Effector memory CD4-positive, alpha-beta T cell (primary cell): Measurements from ENCODE around the gene SDHAF2.
"Not testable (repeated sequence)": the region's sequence is repeated elsewhere in the genome, so short reads cannot be mapped to it uniquely, and the experiment has no call there.

Source experiments
- DNase-seq, 3 donors: peaks; one replicate each; pipeline ENCODE4 v3.0.0-alpha.2; 2020
- H3K27ac ChIP-seq: 2 replicates; pipeline ENCODE4 v1.7.0; 2013; ENCODE audit warnings: mild to moderate bottlenecking, low read length, moderate library complexity; ENCODE audit not compliant: insufficient read depth, poor library complexity, severe bottlenecking
- H3K27me3 ChIP-seq: replicated peaks from 2 replicates; pipeline ENCODE4 v1.7.0; 2013; ENCODE audit warnings: mild to moderate bottlenecking, low read length; ENCODE audit not compliant: insufficient read depth, control insufficient read depth, poor library complexity, severe bottlenecking
- H3K36me3 ChIP-seq: 2 replicates; pipeline ENCODE4 v1.7.0; 2013; ENCODE audit warnings: mild to moderate bottlenecking, low read length, moderate library complexity; ENCODE audit not compliant: control insufficient read depth, insufficient read depth
- H3K4me1 ChIP-seq: 2 replicates; pipeline ENCODE4 v1.7.0; 2013; ENCODE audit warnings: low read length, mild to moderate bottlenecking; ENCODE audit not compliant: control insufficient read depth, insufficient read depth, poor library complexity, severe bottlenecking
- H3K4me3 ChIP-seq: 2 replicates; pipeline ENCODE4 v1.7.0; 2013; ENCODE audit warnings: low read length, low read depth, mild to moderate bottlenecking; ENCODE audit not compliant: insufficient read depth, poor library complexity, severe bottlenecking
- H3K9me3 ChIP-seq: 2 replicates; pipeline ENCODE4 v1.7.0; 2013; ENCODE audit warnings: mild to moderate bottlenecking, low read length, moderate library complexity; ENCODE audit not compliant: control insufficient read depth

Gene SDHAF2

DNA sequence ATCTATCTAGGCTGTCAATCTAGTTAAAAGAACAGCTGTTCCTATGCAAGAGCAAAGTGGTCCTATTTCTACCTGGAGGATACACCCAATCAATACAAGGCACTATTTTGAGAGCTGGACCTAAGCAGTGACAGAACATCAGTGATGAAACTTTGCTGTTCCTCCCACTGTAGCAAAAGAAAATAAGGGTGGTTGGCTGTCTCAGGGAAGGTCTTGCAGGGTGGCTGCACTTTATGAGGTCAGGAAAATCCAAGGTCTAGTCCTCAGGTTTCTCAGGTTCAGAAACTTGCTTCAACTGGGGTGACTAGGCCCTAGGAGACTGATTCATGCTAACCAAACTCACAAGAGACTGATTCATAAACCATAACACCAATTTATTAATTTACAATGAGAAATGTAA lies 11.8 kb upstream of the SDHAF2 start:
- no peaks in the 10 kb centered on the region for H3K27me3 ChIP-seq
- DNase-seq: no peak
- no peak overlapping the region for H3K27ac ChIP-seq
- H3K4me1 ChIP-seq: no peaks in the 10 kb centered on the region
- H3K9me3 ChIP-seq: no peaks in the 10 kb centered on the region
- H3K4me3 ChIP-seq: no peak overlapping the region
- peaks cover 82% of the 10 kb centered on the region for H3K36me3 ChIP-seq

DNA sequence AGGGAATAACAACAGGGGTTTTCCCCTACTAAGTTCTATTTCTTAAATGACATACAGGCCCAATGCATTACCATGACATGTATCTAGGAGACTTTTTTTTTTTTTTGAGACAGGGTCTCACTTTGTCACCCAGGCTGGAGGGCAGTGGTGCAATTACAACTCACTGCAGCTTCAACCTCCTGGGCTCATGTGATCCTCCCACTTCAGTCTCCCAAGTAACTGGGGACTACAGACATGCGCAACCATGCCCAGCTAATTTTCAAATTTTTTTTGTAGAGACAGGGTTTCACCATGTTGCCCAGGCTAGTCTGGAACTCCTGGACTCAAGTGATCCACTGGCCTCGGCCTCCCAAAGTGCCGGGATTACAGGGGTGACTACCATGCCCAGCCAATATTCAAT lies 7.7 kb upstream of the SDHAF2 start:
- no peaks in the 10 kb centered on the region for H3K27me3 ChIP-seq
- no peak overlapping the region for H3K27ac ChIP-seq
- no peak for DNase-seq
- no peaks in the 10 kb centered on the region for H3K4me1 ChIP-seq
- no peaks in the 10 kb centered on the region for H3K9me3 ChIP-seq
- peaks cover 77% of the 10 kb centered on the region for H3K36me3 ChIP-seq
- H3K4me3 ChIP-seq: no peak overlapping the region

DNA sequence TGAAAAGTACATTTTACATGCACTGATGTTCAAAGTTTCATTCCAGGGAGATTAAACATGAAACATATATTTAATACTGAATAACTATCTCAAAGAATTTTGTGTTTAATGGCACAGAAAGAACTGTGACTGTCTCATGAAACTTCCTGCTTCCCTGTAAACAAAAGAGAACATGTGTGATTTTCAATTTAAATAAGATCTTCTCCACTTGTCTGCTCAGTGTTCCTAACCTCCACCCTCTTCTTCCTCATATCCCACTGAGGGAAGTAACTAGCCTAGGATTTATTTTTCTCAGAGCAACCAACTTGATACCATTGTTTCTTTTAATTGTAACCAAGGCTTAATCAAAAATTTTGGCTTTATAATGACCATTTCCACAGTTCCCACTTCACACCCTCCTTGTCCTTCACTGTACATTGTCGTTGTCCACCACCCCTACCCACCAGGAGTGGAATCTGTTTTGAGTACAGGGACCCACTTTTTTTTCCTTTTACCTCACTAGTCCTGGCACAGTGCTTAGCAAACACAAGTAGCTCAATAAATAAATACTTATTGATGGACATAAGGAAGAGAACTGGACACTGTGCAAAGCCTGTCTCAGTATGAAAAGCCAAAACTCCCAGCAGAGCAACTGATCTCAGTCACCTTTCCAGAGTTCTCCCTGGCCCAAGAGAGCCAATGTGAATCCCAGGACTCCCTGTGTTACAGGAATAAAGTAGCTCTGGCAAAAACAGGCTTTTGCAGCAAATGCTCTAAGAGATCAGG lies 4.4 kb upstream of the SDHAF2 start:
- no peak overlapping the region for H3K27ac ChIP-seq

DNA sequence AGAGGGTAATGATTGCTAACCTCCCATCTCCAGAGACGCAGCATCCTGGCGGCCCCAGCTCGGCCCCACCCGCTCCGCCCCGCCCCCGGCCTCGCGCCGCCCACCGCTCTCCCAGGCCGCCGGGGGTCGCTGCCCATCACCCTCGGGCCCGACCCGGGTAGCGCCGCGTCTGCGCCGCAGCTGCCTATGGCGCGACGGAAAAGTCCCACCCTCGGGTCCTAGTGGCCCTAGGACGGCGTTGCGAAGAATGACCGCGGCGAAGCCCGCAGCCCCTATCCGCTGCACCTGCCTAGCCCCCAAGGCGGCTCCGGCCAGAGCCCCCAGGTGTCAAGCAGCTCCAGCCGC lies 606 bp upstream of the SDHAF2 start:
- H3K4me1 ChIP-seq: peaks cover 17% of the 10 kb centered on the region
- DNase-seq: peak; percentile 60 to 68 (median 67)
- peak overlapping the region; percentile 97 for H3K27ac ChIP-seq
- H3K36me3 ChIP-seq: peaks cover 38% of the 10 kb centered on the region
- no peaks in the 10 kb centered on the region for H3K27me3 ChIP-seq
- peak overlapping the region; percentile 74 for H3K4me3 ChIP-seq
- H3K9me3 ChIP-seq: no peaks in the 10 kb centered on the region

More for the DNA sequence above, 4.4 kb upstream of the SDHAF2 start:
- no peak for DNase-seq
- H3K27me3 ChIP-seq: no peaks in the 10 kb centered on the region
- H3K4me3 ChIP-seq: no peak overlapping the region
- H3K4me1 ChIP-seq: peaks cover 17% of the 10 kb centered on the region
- H3K9me3 ChIP-seq: no peaks in the 10 kb centered on the region
- H3K36me3 ChIP-seq: peaks cover 64% of the 10 kb centered on the region

DNA sequence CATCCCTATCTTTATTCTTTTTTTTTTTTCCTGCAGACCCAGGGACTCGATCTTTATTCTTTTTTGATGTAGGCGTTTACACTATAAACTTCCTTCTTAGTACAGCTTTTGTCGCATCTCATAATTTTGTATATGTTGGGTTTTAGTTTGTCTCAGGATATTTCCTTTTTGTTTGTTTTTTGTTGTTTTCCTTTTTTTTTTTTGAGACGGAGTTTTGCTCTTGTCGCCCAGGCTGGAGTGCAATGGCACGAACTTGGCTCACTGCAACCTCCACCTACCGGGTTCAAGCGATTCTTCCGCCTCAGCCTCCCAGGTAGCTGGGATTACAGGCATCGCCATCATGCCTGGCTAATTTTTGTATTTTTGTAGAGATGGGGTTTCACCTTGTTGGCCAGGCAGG lies 915 bp downstream of the SDHAF2 start:
- H3K27me3 ChIP-seq, DNase-seq, H3K9me3 ChIP-seq: not testable (repeated sequence)
- peaks cover 22% of the 10 kb centered on the region for H3K4me1 ChIP-seq
- peak overlapping the region; percentile 97 for H3K27ac ChIP-seq
- H3K36me3 ChIP-seq: peaks cover 23% of the 10 kb centered on the region
- peak overlapping the region; percentile 74 for H3K4me3 ChIP-seq

DNA sequence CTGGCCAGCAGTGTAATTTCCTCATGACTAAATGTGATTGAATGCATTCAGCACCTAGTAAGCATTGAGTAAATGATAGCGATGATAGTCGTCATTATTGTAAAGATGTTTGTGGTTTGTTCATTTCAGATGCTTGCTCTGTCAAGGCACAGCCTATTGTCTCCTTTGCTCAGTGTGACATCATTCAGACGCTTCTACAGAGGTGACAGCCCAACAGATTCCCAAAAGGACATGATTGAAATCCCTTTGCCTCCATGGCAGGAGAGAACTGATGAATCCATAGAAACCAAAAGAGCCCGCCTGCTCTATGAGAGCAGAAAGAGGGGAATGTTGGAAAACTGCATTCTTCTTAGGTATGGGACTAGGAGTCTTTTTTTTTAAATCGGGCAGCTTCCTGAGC lies 7.6 kb downstream of the SDHAF2 start:
- H3K36me3 ChIP-seq: peaks cover 50% of the 10 kb centered on the region
- peaks cover 6% of the 10 kb centered on the region for H3K4me1 ChIP-seq
- H3K27ac ChIP-seq: no peak overlapping the region
- DNase-seq: no peak
- H3K27me3 ChIP-seq: no peaks in the 10 kb centered on the region
- no peak overlapping the region for H3K4me3 ChIP-seq
- no peaks in the 10 kb centered on the region for H3K9me3 ChIP-seq

DNA sequence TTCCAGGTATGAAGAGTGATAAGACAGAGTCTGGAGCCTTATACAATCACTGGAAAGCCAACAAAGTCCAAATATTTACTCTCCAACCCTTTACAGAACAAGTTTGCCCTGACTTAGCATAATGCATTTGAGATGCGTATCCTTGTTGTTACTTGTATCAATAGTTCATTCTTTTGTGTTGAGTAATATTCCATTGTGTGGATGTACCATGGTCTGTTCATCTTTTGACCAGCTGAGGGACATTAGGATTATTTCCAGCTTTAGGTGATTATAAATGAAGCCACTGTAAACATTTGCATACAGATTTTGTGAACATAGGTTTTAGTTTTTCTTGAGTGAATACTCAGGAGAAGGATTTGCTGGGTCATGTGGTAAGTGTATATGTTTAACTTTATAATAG lies 9.7 kb downstream of the SDHAF2 start:
- peaks cover 6% of the 10 kb centered on the region for H3K4me1 ChIP-seq
- no peak overlapping the region for H3K27ac ChIP-seq
- peaks cover 50% of the 10 kb centered on the region for H3K36me3 ChIP-seq
- no peaks in the 10 kb centered on the region for H3K9me3 ChIP-seq
- H3K27me3 ChIP-seq: no peaks in the 10 kb centered on the region
- no peak for DNase-seq
- no peak overlapping the region for H3K4me3 ChIP-seq

DNA sequence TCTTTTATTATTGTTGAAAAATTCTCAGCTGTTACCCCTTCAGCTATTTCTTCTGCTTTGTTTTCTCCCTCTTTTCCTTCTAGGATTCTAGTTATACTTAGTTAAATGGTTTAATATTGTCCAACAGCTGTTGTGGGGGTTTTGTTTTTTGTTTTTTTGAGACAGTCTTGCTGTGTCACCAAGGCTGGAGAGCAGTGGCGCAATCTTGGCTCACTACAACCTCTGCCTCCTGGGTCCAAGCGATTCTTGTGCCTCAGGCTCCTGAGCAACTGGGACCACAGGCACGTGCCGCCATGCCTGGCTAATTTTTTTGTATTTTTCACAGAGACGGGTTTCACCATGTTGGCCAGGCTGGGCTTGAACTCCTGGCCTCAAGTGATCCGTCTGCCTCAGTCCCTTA lies 12.7 kb downstream of the SDHAF2 start:
- Histone ChIP-seq H3K4me3 (no peak overlapping the region), H3K27me3 (no peaks in the 10 kb centered on the region), H3K27ac (no peak overlapping the region), H3K9me3 (no peaks in the 10 kb centered on the region), H3K36me3 (peaks cover 59% of the 10 kb centered on the region), H3K4me1 (peaks cover 2% of the 10 kb centered on the region)
- no peak for DNase-seq

DNA sequence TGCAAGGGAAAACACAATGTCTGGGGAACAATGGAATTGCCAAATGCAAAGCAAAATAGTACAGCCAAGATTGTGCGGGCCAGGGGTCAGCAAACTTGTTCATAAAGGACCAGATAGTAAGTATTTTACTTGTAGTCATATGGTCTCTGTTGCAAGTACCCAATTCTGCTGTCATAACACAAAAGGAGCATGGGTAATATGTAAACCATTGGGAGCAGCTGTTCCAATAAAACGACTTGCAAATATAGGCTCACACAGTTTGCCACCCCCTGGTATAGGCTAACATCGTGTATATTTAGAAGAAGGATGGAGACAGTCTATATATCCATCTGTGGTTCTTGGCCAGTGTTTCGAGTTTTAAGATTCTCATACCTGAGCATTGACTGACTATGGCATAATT lies 15.6 kb downstream of the SDHAF2 start:
- H3K36me3 ChIP-seq: peaks cover 52% of the 10 kb centered on the region
- H3K9me3 ChIP-seq: no peaks in the 10 kb centered on the region
- no peaks in the 10 kb centered on the region for H3K27me3 ChIP-seq
- H3K4me3 ChIP-seq: no peak overlapping the region
- no peak for DNase-seq
- H3K27ac ChIP-seq: no peak overlapping the region
- H3K4me1 ChIP-seq: peaks cover 2% of the 10 kb centered on the region

DNA sequence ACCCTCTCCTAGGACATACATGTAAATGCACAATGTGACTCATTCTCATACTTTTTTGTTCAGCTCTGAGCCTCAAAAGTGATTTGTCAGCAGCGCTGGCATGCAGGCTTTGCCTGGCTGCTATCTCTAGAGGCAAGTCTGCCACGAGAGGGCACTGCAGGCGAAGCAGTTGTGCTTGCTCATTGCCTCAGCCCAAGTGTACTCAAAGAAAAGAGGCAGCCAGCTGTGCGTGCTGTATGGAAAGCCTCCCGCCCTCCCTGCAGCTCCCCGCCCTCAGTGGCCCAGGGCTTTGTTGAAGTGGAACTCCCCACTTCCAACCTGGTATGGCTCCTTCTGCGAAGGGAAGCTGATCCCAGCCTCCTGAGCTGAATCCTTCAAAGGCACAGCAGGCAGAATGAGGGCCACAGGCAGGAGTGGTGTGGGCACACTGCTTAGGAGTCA lies 16.3 kb downstream of the SDHAF2 start:
- H3K27me3 ChIP-seq: no peaks in the 10 kb centered on the region
- no peak overlapping the region for H3K27ac ChIP-seq
- H3K36me3 ChIP-seq: peaks cover 46% of the 10 kb centered on the region
- H3K9me3 ChIP-seq: no peaks in the 10 kb centered on the region
- peaks cover 2% of the 10 kb centered on the region for H3K4me1 ChIP-seq
- no peak overlapping the region for H3K4me3 ChIP-seq
- peak in 2 of 3 donors; percentile 23 to 46 for DNase-seq
